PFSK-1 (cell line): ENCODE measurements around the gene PPP2R2C.

Source experiments
- FOXP2 ChIP-seq: optimal IDR thresholded peaks from 2 replicates; pipeline ENCODE3; 2011; ENCODE audit warnings: borderline replicate concordance, control low read depth, inconsistent platforms; ENCODE audit not compliant: insufficient read depth; ENCODE audit errors: extremely low read length, extremely low read depth
- POLR2AphosphoS5 ChIP-seq: IDR thresholded peaks from 2 replicates; pipeline ENCODE4 v1.6.1; 2012; ENCODE audit warnings: low read depth, mild to moderate bottlenecking, control low read depth, low read length, moderate library complexity
- SIN3A ChIP-seq: IDR thresholded peaks from 2 replicates; pipeline ENCODE4 v1.6.1; 2012; ENCODE audit warnings: mild to moderate bottlenecking, low read length, moderate library complexity, borderline replicate concordance; ENCODE audit not compliant: insufficient read depth
- TAF1 ChIP-seq: IDR thresholded peaks from 2 replicates; pipeline ENCODE4 v1.6.1; 2012; ENCODE audit warnings: low read length, control low read depth, borderline replicate concordance; ENCODE audit not compliant: insufficient read depth
- TF ChIP-seq, protein P1 (sequence below), 2 experiments: IDR thresholded peaks; 2 replicates each; pipeline versions ENCODE4 v1.6.1 to v1.8.0; 2011 to 2012; ENCODE audit warnings: low read depth in 2 of 2, low read length in 2 of 2, control low read depth in 1 of 2, inconsistent platforms in 1 of 2, mild to moderate bottlenecking in 1 of 2, moderate library complexity in 1 of 2; ENCODE audit not compliant: insufficient read depth in 1 of 2

The PPP2R2C gene

DNA sequence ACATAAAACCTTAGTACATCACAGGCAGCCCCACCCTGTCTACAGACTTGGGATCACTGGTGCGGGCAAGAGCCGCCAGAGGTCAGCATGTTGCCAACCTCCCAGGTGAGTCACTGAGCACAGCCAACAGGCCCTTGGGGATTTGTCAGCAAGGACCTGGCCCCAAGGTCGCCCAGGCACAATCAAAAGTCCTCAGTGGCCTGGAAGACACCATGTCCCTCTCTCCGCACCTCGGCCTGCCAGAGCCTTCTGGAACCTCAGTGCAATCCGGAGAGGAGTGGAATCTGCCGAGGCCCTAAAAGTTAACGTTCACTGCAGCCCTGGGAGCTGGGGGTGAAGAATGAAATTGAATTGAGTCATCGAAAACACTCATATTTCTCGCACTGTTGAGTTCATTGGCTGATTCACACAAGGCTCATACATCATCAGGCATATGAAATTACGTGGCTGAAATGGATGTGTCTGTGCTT lies 128.4 kb downstream of the PPP2R2C start:
- TF ChIP-seq, protein P1, sequence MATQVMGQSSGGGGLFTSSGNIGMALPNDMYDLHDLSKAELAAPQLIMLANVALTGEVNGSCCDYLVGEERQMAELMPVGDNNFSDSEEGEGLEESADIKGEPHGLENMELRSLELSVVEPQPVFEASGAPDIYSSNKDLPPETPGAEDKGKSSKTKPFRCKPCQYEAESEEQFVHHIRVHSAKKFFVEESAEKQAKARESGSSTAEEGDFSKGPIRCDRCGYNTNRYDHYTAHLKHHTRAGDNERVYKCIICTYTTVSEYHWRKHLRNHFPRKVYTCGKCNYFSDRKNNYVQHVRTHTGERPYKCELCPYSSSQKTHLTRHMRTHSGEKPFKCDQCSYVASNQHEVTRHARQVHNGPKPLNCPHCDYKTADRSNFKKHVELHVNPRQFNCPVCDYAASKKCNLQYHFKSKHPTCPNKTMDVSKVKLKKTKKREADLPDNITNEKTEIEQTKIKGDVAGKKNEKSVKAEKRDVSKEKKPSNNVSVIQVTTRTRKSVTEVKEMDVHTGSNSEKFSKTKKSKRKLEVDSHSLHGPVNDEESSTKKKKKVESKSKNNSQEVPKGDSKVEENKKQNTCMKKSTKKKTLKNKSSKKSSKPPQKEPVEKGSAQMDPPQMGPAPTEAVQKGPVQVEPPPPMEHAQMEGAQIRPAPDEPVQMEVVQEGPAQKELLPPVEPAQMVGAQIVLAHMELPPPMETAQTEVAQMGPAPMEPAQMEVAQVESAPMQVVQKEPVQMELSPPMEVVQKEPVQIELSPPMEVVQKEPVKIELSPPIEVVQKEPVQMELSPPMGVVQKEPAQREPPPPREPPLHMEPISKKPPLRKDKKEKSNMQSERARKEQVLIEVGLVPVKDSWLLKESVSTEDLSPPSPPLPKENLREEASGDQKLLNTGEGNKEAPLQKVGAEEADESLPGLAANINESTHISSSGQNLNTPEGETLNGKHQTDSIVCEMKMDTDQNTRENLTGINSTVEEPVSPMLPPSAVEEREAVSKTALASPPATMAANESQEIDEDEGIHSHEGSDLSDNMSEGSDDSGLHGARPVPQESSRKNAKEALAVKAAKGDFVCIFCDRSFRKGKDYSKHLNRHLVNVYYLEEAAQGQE (IDR thresholded peaks at IDR 0.05; ENCODE audit: insufficient read depth in 1 of 2, low read depth in 2 of 2, low read length in 2 of 2): no peak
- TF ChIP-seq POLR2AphosphoS5: no peak
- no peak for TF ChIP-seq SIN3A
- no peak for TF ChIP-seq TAF1
- no peak for TF ChIP-seq FOXP2

DNA sequence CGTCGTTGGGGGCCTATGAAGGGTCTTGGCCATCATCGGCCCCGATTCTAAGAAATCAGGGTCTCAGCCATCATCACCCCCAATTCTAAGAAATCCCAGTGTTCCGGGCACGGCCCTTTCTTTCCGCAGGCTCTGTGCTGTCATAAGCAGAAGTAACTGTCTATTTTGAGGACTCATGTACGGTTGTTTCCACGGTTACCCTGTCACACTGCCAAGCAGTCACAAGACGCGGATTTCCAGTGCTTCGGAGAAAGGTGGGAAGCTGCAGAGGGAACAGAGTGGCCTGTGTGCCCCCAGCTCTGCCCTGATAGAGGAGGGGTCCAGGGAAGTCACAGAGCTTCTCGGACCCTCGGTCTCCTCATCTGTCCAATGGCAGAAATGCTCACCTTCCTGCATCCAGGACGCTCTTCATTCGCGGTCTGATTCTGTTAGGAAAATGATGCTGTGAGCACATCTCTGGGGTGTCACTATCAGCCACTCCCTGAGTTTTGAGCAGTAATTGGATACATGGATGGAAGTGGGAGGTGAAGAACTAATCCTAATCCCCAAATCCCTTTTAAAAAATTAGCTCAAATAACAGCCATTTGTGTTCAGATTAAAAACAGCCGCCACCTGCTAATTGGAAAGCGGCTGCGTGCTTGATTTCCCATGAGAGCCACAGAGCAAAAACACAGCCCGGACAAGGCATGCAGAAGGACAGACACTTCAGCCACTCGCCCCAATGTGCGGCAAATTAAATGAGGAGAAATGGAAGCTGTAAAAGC lies 129.7 kb downstream of the PPP2R2C start:
- no peak for TF ChIP-seq POLR2AphosphoS5
- TF ChIP-seq, protein P1 (IDR thresholded peaks at IDR 0.05; ENCODE audit: insufficient read depth in 1 of 2, low read depth in 2 of 2, low read length in 2 of 2): no peak
- no peak for TF ChIP-seq TAF1
- no peak for TF ChIP-seq SIN3A
- no peak for TF ChIP-seq FOXP2

DNA sequence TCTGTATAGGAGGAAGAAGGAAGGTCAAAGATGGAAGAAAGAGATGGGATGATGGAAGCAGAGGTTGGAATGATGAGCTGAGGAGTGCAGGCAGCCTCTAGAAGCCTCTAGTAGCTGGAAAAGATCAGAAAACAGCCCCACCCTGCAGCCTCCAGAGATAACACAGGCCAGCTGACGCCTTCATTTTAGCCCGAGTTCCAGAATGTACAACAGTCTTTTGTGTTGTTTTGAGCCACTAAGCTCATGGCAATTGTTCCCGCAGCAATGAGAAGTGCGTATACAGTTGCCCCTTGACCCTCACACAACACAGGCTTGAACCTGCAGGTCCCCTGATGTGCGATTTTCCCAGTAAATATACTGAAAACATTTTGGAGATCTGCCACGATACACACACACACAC lies 130.7 kb downstream of the PPP2R2C start:
- no peak for TF ChIP-seq POLR2AphosphoS5
- TF ChIP-seq FOXP2: no peak
- no peak for TF ChIP-seq SIN3A
- TF ChIP-seq TAF1: no peak
- TF ChIP-seq, protein P1 (IDR thresholded peaks at IDR 0.05; ENCODE audit: insufficient read depth in 1 of 2, low read depth in 2 of 2, low read length in 2 of 2): no peak

DNA sequence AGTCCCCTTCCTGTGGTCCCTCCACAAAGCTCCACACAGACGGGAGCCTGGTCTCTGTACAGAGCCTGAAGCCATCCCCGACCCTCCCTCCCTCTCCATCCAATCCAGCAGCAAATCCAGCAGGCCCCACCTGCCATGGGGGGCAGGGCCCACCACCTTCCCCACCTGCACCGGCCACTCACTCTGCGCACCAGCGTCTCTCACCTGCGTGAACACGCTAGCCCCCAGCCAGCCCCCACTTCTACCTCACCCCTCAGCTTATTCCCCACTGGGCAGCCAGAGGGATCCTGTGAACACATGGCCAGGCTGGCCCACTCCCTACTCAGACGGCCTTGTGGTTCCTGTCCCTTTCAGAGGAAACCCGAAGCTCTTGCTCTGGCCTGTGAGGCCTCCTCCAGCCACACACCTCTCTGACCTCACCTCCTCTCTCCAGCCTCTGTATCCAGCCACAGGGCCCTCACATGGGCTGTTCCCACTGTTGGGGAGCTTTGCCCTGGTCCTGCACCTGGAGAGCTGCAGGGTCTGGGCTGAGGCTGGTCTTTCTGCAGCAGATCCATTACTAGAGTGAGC lies 131.9 kb downstream of the PPP2R2C start:
- TF ChIP-seq, protein P1 (IDR thresholded peaks at IDR 0.05; ENCODE audit: insufficient read depth in 1 of 2, low read depth in 2 of 2, low read length in 2 of 2): no peak
- no peak for TF ChIP-seq FOXP2
- TF ChIP-seq SIN3A: no peak
- TF ChIP-seq POLR2AphosphoS5: no peak
